IPS-20b (cell line): ENCODE data around the gene NEK9.
A peak's percentile ranks its signal among the peaks of the same experiment; 100 is the strongest.
"Not testable (repeated sequence)": the region's sequence is repeated elsewhere in the genome, so short reads cannot be mapped to it uniquely, and the experiment has no call there.

ENCODE experiments used
- H3K27ac ChIP-seq: one replicate; pipeline ENCODE4 v1.5.1; 2013; ENCODE audit warnings: low read length
- H3K27me3 ChIP-seq: 2 replicates; pipeline ENCODE4 v1.6.1; 2013; ENCODE audit warnings: mild to moderate bottlenecking, low read length, inconsistent platforms; ENCODE audit not compliant: insufficient read depth
- H3K36me3 ChIP-seq: 2 replicates; pipeline ENCODE4 v1.6.1; 2013; ENCODE audit warnings: low read depth, mild to moderate bottlenecking, inconsistent platforms, low read length, moderate library complexity; ENCODE audit not compliant: insufficient read depth
- H3K4me1 ChIP-seq: 2 replicates; pipeline ENCODE4 v1.6.1; 2013; ENCODE audit warnings: mild to moderate bottlenecking, control low read depth, inconsistent platforms, low read length, moderate library complexity; ENCODE audit not compliant: insufficient read depth
- H3K4me3 ChIP-seq: 2 replicates; pipeline ENCODE4 v1.5.1; 2013; ENCODE audit warnings: mild to moderate bottlenecking, low read length, inconsistent platforms
- H3K9ac ChIP-seq: 2 replicates; pipeline ENCODE4 v1.6.1; 2013; ENCODE audit warnings: low read depth, mild to moderate bottlenecking, inconsistent platforms, low read length, moderate library complexity
- H3K9me3 ChIP-seq: 2 replicates; pipeline ENCODE4 v1.6.1; 2013; ENCODE audit warnings: mild to moderate bottlenecking, low read depth, low read length, inconsistent platforms; ENCODE audit not compliant: insufficient read depth

NEK9 gene

GRCh38 chr14:75127903-75128595, 1.2 kb upstream of the NEK9 start:
- H3K4me3 ChIP-seq: peak overlapping the region; percentile 93
- peak overlapping the region; percentile 93; the same call in 1 of the 2 replicates for H3K9ac ChIP-seq

GRCh38 chr14:75127474-75127820, 599 bp upstream of the NEK9 start:
- not testable (repeated sequence) for H3K4me1 ChIP-seq, H3K9me3 ChIP-seq, H3K36me3 ChIP-seq, H3K27me3 ChIP-seq
- peak overlapping the region; percentile 93; the same call in 1 of the 2 replicates for H3K9ac ChIP-seq
- H3K4me3 ChIP-seq: peak overlapping the region; percentile 93
- H3K27ac ChIP-seq: peak overlapping the region; percentile 91

More at GRCh38 chr14:75127903-75128595, 1.2 kb upstream of the NEK9 start:
- H3K36me3 ChIP-seq: peaks cover 13% of the 10 kb centered on the region; the same call in 1 of the 2 replicates
- H3K27ac ChIP-seq: no peak overlapping the region
- peaks cover 10% of the 10 kb centered on the region; the same call in 1 of the 2 replicates for H3K4me1 ChIP-seq
- no peaks in the 10 kb centered on the region for H3K27me3 ChIP-seq
- H3K9me3 ChIP-seq: no peaks in the 10 kb centered on the region

GRCh38 chr14:75126121-75126544, 715 bp downstream of the NEK9 start:
- H3K9ac ChIP-seq: peak overlapping the region; percentile 93
- H3K27ac ChIP-seq: no peak overlapping the region
- no peaks in the 10 kb centered on the region for H3K9me3 ChIP-seq
- H3K27me3 ChIP-seq: no peaks in the 10 kb centered on the region
- H3K4me1 ChIP-seq: peaks cover 10% of the 10 kb centered on the region; the same call in 1 of the 2 replicates
- peak overlapping the region; percentile 93 for H3K4me3 ChIP-seq
- H3K36me3 ChIP-seq: peaks cover 13% of the 10 kb centered on the region; the same call in 1 of the 2 replicates

GRCh38 chr14:75125617-75126016, 1.2 kb downstream of the NEK9 start:
- H3K27me3 ChIP-seq: no peaks in the 10 kb centered on the region
- peak overlapping the region; percentile 93; the same call in 1 of the 2 replicates for H3K9ac ChIP-seq
- H3K36me3 ChIP-seq: peaks cover 18% of the 10 kb centered on the region
- H3K27ac ChIP-seq: no peak overlapping the region
- peak overlapping the region; percentile 93 for H3K4me3 ChIP-seq
- no peaks in the 10 kb centered on the region for H3K9me3 ChIP-seq
- peaks cover 10% of the 10 kb centered on the region; the same call in 1 of the 2 replicates for H3K4me1 ChIP-seq

- Histone ChIP-seq H3K4me1 (peaks cover 10% of the 10 kb centered on the region; the same call in 1 of the 2 replicates), H3K9ac (no peak overlapping the region), H3K4me3 (no peak overlapping the region), H3K27ac (no peak overlapping the region), H3K36me3 (peaks cover 35% of the 10 kb centered on the region), H3K27me3 (no peaks in the 10 kb centered on the region), H3K9me3 (no peaks in the 10 kb centered on the region)
These were observed 2.9 kb downstream of the NEK9 start for GRCh38 chr14:75123991-75124390.

- Histone ChIP-seq H3K27ac (no peak overlapping the region), H3K27me3 (no peaks in the 10 kb centered on the region), H3K9ac (no peak overlapping the region), H3K4me1 (peaks cover 6% of the 10 kb centered on the region; the same call in 1 of the 2 replicates), H3K4me3 (no peak overlapping the region), H3K36me3 (peaks cover 54% of the 10 kb centered on the region), H3K9me3 (no peaks in the 10 kb centered on the region)
These were observed 5.3 kb downstream of the NEK9 start for GRCh38 chr14:75121552-75121951.

- Histone ChIP-seq H3K4me3 (no peak overlapping the region), H3K4me1 (peaks cover 2% of the 10 kb centered on the region; the same call in 1 of the 2 replicates), H3K9me3 (no peaks in the 10 kb centered on the region), H3K27me3 (no peaks in the 10 kb centered on the region), H3K27ac (no peak overlapping the region), H3K9ac (no peak overlapping the region), H3K36me3 (peaks cover 62% of the 10 kb centered on the region)
These were observed 6.1 kb downstream of the NEK9 start for GRCh38 chr14:75120541-75121291.

GRCh38 chr14:75119056-75119455, 7.8 kb downstream of the NEK9 start:
- no peaks in the 10 kb centered on the region for H3K27me3 ChIP-seq
- H3K4me1 ChIP-seq: no peaks in the 10 kb centered on the region
- no peak overlapping the region for H3K9ac ChIP-seq
- H3K27ac ChIP-seq: no peak overlapping the region
- H3K4me3 ChIP-seq: no peak overlapping the region
- no peaks in the 10 kb centered on the region for H3K9me3 ChIP-seq
- peaks cover 77% of the 10 kb centered on the region for H3K36me3 ChIP-seq

- Histone ChIP-seq H3K4me3 (no peak overlapping the region), H3K4me1 (no peaks in the 10 kb centered on the region), H3K9me3 (no peaks in the 10 kb centered on the region), H3K27me3 (no peaks in the 10 kb centered on the region), H3K27ac (no peak overlapping the region), H3K36me3 (peaks cover 95% of the 10 kb centered on the region), H3K9ac (no peak overlapping the region)
These were observed 12.8 kb downstream of the NEK9 start for GRCh38 chr14:75113932-75114539.

GRCh38 chr14:75109877-75110276, 17.0 kb downstream of the NEK9 start:
- no peak overlapping the region for H3K27ac ChIP-seq
- no peaks in the 10 kb centered on the region for H3K9me3 ChIP-seq
- H3K27me3 ChIP-seq: no peaks in the 10 kb centered on the region
- no peak overlapping the region for H3K4me3 ChIP-seq
- H3K9ac ChIP-seq: no peak overlapping the region
- H3K36me3 ChIP-seq: peaks cover 96% of the 10 kb centered on the region
- no peaks in the 10 kb centered on the region for H3K4me1 ChIP-seq

GRCh38 chr14:75107186-75107585, 19.7 kb downstream of the NEK9 start:
- H3K36me3 ChIP-seq: peaks cover 86% of the 10 kb centered on the region
- no peaks in the 10 kb centered on the region for H3K9me3 ChIP-seq
- H3K4me1 ChIP-seq: no peaks in the 10 kb centered on the region
- H3K9ac ChIP-seq: no peak overlapping the region
- H3K4me3 ChIP-seq: no peak overlapping the region
- no peaks in the 10 kb centered on the region for H3K27me3 ChIP-seq
- no peak overlapping the region for H3K27ac ChIP-seq
